HG02759 (cell line): ENCODE results near the gene ARHGAP23.
"Not testable (repeated sequence)": the region's sequence is repeated elsewhere in the genome, so short reads cannot be mapped to it uniquely, and the experiment has no call there.

Experiments used
- ATAC-seq: cut with Tn5 transposase; IDR thresholded peaks from one replicate; pipeline ENCODE4 v1.9.1; 2021; ENCODE audit warnings: mild to moderate bottlenecking, moderate library complexity; ENCODE audit not compliant: unreplicated experiment

Gene ARHGAP23

DNA sequence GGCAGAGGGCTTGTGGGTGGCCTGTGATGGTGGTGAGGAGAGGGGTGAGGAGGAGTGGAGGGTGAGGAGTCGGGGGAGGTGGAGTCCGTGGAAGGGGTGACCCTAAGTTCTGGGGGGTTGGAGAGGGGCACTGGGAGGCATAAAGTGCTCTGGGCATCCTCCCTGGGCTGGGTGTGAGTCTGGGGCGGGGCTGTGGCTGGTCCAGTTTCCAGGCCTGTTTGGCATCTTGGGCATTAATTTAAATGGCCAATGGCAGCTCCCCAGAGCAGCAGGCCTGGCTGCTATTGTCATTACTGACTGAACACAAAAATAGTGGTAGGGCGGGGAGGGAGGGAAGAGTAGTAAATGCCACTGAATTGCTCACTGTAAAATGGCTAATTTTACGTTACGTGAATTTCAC is 7.7 kb upstream of the ARHGAP23 start:
- ATAC-seq = no peak

DNA sequence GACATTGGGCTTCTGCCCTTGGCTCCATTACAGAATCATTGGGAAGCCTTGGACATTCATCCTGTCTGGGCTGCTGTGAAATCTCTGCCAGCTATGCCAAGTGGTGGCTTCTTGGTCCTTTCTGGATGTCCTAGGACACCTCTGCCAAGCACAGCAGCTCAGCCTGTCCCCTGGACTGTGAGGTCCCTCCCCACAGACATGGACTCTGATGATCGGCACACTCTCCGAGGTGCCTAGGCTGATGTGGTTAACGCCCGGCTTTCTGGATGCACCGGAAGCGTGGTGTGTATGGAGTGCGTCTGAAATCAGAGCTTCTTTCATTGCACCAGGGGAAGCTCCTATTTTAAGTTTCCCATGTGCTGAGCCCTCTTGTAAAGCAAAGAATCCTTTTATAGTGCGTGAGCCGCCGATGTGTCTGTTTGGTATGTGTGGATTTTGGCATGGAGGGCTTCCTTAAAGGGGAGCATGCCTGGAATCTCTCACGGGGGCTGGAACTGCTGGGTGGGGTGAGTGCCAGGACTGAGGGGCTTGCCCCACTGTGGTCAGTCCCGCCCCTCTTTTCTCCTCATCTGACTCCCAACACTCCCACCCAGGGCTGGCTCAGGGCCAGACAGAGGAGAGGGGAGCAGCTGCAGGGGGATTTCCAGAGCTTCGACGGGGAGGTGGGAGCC is 7.0 kb upstream of the ARHGAP23 start:
- no peak for ATAC-seq

DNA sequence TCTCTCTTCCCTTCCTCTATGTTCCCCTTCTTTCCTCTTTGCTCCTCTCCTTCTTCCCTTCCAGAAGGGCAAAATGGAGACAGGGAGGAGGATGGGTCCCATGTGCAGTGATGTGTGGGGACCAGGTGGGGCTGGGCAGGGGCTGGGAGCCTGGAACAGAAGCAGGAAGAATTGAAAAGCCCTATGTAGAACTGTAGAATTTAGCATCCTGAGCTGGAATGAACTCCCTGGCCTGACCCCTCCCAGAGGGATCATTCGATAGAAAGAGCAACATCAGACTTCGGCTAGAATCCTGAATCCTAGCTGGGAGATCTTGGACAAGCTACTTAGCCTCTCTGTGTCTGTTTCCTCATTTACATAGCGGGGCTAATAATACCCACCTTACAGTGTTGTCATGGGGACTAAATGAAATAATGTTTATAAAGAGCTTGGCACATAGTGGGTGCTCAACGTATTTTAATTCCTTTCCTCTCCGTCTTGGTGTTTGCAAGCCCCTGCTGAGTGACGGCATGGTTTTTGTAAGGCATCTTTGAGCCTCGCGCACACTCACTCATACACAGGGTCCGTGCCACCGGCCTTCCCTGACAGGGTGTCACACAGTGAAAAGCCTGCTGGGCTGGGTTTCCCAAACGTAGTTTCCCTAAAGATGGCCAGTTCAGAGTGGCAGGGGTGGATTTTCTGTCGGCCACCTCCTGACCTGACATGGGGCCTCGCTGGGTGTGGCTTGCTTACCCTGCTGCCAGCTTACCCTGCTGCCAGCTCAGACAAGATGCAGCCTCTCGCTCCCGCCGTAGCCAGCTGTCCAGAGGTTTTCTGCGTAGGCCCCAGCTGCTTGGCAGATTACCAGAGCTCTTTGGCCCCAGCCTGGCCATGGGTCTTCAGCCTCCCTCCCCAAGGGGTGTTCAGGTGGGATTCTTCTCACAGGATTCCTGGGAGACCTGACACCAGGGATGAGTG is 6.1 kb upstream of the ARHGAP23 start:
- ATAC-seq = no peak

DNA sequence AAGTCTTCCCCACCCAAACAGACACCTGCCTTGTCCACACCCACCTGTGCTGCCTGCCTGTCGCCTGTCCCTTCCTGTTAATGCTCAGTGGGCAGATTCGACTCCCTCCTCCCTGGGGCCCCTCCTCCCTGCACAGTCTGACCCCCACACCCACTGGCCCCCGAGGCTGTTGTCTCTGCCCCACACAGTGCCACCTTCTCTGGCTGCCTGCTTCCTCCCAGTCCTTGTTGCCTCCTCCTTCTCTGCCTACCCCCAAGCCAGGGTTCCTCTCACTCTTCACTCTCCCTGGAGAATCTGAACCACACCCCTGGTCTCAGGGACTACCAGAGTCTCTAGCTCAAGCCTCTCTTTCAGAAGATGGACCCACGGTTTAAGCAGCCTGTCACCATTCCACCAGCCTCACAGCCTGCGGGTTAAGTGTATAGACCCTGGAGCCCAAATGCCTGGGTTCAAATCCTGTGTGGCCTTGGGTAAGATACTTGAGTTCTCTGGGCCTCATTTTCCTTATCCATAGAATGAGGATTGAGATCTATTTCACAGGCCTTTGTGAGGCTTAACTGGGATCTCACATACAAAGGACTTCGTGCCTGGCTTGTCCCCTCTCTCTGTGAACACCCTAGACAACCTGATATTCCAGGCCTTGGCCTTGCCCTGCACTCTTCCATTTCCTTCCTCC is 3.8 kb upstream of the ARHGAP23 start:
- ATAC-seq = no peak

DNA sequence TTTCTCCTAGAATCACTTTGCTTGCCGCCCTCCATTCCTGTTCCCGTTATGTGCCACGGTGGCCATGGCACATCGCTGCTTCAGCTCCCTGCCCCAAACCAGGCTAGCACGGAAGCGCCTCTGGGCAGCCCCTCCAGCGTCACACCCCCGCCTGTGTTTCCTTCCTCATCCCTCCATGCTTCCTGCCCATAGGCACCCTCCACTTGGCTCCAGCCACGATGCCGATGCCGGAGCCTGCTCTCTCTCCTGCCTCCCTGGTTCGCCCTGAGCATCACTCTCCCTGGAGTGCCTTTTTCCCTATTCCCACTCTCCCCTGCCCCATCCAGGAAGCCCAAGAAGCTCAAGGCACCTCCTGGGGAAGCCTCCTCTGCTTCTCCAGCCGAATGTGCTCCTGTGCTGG is 3.2 kb upstream of the ARHGAP23 start:
- ATAC-seq = no peak

DNA sequence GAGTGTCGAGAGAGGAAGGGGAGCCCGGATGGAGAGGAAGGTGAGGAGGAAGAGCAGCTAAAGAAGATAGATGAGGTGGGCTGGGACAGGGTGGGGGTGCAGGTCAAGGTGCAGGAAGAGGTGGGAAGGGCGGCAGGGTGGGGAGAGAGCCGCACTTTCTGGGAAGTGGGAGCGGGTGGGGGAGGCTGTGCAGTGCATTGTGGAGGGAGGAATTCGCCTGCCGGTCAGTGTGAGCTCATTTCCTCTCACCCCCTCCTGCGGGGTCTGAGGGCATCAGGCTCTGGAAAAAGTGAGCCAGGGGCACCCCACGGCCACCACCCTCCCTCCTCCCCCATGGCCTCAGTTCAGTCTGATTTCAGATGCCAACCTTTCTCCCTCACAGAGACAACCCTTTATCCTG is 2.5 kb upstream of the ARHGAP23 start:
- no peak for ATAC-seq

DNA sequence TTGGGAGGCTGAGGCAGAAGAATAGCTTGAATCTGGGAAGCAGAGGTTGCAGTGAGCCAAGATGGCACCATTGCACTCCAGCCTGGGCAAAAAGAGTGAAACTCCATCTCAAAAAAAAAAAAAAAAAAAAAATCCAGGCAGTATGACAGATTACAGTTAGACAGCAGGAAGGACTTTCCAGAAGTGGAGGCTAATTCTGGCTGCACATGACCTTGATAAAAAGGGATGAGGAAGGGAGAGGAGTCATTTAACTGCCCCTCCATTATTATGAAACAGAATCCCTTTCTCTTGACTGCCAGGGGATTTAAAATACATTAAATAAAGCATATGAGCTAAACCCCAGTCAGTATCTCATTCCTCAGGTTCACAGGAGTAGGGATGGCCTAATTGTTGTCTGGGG is 1.8 kb upstream of the ARHGAP23 start:
- ATAC-seq = no peak

DNA sequence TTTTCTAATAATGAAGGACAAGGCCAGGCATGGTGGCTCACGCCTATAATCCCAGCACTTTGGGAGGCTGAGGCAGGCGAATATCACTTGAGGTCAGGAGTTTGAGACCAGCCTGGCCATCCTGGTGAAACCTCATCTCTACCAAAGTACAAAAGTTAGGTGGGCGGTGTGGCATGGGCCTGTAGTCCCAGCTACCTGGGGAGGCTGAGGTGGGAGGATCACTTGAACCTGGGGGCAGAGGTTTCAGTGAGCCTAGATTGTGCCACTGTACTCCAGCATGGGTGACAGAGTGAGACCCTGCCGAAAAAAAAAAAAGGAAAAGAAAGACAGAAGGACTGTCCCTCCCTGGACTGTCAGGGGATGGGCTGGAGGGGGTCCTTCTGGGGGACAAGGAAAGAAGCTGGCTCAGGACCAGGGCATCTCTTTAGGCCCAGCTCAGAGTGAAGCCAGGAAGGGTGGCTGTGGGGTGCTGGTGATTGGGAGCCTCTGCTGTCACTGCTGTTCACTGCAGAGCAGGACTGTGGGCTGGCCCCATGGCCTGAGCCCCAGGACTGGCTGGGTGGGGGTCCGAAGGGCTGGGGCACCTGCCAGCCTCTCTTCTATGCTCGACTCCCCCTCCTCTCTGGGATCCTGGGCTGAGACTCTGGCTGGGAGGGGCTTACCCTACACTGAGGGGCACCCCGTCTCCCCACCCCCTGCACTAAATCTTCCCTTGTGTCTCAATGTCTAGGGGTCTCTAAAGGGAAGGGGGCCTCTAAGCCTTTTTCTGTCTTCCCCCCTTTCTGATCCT is 909 bp upstream of the ARHGAP23 start:
- no peak for ATAC-seq

DNA sequence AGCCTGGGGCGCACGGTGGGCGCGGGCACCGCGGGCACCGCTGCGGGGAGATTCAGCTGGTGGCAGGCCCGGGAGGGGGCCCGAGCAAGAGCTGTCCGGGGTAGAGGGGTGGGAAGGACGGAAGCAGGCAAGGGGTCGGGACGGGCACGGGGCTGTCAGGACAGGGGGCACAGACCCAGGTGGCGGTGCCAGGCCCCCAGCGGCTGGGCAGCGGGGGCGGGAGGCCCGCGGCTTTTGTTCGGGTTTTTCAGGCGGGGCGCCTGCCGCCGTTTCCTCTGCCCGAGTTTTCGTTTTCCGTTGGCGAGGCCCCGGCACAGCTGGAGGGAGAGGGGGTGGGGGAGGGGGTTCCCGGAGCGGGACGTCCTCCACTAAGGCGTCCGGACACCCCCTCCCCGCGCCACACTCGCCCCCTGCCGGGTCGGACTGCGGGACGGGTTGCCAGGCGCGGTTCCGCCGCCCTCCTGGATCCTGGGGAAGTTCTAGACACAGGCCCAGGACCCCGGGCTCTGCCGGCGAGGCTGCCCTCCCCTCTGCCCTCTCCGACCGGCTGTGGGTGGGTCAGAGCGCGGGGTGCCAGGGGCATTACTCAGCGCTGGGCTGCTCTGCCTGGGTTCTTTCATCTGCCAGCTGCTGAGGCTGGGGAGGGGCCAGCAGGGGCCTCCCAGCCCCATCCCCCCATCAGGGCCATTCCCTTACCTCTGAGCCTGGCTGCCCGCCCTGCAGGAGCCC is 543 bp downstream of the ARHGAP23 start:
- ATAC-seq = no peak

DNA sequence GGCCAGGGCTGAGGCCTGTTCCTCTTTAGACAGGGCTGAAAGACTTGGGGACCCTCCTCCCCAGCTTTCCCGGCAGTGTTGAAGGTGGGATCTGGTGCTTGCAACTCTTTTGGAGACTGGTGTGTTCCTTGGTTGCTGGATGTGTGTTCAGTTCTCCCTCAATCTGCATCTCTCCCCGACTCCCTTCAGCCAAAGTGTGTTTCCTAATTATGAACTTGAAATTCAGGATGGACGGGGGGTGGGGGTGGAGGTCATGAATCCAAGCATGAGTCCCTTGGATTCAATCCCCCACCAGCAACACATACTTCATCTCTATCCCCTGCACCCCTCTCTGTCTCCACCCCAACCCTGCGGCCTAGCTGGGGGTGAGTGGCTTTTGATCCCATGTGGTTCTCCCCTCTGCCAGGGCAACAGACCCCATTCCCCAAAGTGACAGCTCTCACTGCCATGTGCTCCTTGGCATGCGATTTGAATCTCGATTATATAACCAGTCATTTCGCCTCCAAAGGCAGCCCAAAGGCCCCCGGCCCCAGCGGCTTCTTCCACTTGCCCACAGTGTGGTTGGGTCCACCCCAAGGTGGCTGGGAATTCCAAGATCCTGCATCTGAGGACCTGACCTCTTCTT is 1.3 kb downstream of the ARHGAP23 start:
- ATAC-seq = no peak

DNA sequence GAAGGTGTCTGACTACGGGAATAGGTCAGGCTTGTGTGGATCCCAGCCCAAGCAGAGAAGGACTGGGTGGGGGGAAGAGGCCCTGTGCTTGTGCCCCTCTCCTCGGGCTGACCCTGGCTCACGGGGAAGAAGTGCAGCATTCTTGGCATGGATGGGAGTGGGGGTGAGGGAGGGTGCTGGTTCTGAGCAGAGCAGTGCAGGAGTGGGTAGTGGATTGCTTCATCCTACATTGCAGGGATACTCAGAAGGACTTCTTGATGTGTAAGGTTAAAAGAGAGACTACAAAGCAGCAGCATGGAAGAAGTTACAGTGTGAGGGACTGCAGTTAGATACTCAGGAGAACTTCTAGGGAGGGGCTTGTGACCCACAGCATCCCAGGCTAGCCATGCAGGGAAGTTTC is 2.1 kb downstream of the ARHGAP23 start:
- ATAC-seq = no peak

DNA sequence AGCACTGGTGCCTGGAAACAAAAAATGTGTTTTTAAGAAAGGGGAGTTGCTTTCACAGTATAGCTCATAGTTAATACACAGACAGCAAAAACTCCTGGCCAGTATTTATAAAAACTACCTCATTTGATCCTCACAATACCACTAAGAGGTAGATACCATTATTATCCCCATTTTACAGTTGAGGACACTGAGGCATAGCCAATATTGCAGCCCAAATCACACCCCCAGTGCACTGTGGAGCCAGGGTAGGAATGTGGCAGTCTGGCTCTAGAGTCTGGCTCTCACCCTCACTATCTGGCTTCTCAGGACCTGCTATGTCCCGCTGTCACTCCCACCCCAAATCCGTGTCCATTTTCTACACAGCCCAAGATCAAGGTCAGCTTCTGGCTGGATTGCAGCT is 2.6 kb downstream of the ARHGAP23 start:
- no peak for ATAC-seq

DNA sequence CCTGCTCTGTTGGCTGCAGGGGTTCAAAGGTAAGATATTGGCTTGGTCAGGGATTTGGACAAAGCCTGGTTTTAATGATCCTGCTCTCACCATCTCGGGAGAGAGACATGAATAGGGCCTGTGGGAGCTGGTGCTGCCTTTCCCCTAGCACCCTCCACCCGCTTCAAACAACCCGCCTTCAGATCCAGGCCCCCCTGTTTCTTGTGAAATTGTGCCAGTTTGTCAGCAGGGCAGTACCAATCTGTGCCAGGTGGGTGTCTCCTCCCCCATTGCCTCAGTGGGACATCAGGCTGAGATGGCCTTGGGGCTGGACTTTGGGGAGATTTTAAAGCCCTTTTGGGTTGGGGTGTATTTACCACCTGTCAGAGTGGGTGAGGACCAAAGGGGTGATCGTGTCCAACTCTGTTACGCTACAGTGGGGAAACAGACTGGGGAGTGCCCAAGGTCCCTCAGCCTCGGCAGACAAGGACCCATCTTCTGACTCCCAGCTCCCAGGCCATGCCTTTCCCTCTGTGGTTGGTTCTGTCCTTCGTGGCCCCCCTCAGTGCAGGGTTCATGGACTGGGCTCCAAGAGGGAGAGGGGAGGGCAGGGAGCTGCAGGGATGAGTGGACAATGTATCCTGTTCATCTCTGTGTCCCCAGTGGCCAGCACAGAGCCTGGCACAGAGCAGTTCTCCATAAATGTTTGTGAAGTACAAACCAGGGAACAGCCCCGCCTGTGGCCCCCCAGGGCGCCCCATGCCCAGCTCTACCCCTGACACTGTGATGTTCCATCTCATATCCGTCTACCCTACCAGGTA is 3.3 kb downstream of the ARHGAP23 start:
- no peak for ATAC-seq

DNA sequence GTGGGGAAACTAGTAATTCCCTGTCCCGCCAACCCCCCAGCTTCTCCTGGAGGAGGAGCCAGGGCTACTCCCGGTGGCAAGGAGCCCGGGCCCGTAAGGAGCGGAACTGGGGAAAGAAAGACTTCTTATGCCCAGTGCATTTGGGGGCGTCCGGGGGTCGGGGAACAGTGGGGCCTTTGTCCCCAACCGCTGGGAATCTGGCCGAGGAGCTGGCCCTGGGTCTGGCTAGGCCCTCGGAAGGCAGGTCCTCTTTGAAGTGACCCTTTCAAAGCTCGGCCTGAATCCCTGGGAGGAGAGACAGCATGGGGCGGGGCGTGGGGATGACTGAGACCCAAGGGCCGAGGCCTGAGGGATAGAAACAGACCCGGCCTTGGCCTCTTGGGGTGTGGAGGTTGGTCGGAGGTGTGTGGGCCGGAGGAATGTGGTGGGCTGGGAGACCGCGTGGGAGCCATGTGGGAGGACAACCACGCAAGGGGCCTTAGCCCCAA is 6.0 kb downstream of the ARHGAP23 start:
- ATAC-seq = no peak

DNA sequence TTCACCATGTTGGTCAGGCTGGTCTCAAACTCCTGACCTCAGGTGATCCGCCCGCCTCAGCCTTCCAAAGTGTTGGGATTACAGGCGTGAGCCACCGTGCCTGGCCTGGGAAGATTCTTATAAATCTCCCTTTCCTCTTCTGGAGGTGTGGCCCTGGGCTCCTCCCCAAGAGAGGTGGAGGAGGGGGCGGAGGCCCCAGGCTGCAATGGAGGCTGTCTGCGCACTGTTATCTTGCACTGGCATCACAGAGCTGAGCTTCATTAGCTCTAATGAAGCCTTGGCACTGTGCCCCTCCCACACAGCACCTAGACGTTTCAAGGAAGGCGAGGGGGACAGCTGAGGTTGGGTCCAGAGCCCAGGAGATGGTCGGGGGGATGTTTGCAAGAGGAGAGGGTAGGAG is 7.5 kb downstream of the ARHGAP23 start:
- no peak for ATAC-seq

DNA sequence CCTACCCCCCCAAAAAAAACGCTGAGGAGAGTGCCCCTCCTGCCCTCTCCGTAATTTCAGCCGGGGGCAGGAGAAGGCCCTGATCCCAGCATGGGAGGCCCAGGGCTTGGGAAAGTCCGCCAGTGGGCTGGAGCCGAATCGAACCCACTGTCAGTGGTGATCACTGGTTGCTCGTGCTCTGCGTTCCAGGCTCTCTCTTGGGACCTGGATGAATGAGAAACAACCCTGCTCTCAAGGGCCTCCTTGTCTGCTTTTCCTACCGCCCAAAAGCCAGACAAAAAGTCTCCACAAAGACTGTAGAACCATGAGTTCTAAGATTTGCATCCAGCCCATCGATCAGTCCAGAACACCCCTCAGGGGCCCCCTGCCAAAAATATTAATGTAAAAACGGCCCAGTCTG is 8.1 kb downstream of the ARHGAP23 start:
- ATAC-seq = no peak

DNA sequence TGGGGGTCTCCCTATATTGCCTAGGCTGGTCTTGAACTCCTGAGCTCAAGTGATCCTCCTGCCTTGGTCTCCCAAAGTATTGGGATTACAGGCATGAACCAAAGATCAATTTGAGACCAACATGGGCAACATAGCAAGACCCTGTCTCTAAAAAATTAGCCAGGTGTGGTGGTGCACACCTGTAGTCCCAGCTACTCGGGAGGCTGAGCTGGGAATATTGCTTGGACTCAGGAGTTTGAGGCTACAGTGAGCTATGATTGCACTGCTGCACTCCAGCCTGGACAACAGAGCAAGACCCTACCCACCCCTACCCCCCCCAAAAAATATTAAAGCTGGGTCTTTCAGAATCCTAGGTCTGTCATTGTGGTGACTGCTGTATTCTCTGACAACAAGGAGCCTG is 9.0 kb downstream of the ARHGAP23 start:
- not testable (repeated sequence) for ATAC-seq

DNA sequence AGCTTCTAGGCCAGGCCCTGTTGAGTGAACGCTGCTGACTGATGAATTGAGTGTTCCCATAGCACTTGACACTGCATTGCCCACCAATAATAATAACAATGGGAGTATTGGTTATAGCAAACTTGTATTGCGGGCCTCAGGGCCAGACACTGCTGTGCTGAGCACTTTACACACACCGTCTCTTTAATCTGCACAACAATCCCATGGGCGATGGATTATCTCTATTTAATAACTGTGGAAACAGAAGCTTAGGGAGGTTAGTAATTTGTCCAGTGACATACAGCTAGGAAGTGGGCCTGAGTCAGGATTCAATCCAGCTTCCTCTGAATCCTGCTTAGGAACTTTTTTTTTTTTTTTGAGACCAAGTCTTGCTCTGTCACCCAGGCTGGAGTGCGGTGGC is 11.2 kb downstream of the ARHGAP23 start:
- ATAC-seq = no peak
